HCT116 (cell line): ENCODE results near the gene PACRG. TPM values are rescaled to one million over a fixed set of nuclear protein-coding genes. Genes with fewer than 3 reads are reported as not detected.

Source experiments
- ATAC-seq: fragments of 200-7000 bp; cut with Tn5 transposase; 2 replicates; pipeline ENCODE4 v1.9.1; 2020; ENCODE audit warnings: mild to moderate bottlenecking, moderate library complexity
- BruUV-seq: library from RNA; stranded (reverse); fragments of 400-500 nt; replicated peaks from 2 replicates; lab custom pipeline; 2021; lab: Mats Ljungman, UMichigan
- CTCF ChIA-PET: fragments of 300-600 bp; sonication (Branson Sonifier 250); formaldehyde crosslinking; loops from one replicate; lab custom pipeline; 2021; ENCODE audit warnings: antibody characterized with exemption; lab: Charles Lee
- POLR2A ChIA-PET: fragments of 300-600, 350-600 bp; sonication (Branson Sonifier 250); formaldehyde crosslinking; loops from one replicate; lab custom pipeline; 2021; ENCODE audit warnings: antibody characterized with exemption; lab: Charles Lee
- RAD21 ChIA-PET, 2 experiments: fragments of 300-600 bp; sonication (Branson Sonifier 250); formaldehyde crosslinking; loops; one replicate each; lab custom pipeline; 2023; ENCODE audit warnings: low total read pairs in 2 of 2; ENCODE audit not compliant: uncharacterized antibody in 2 of 2, unreplicated experiment in 2 of 2, low non-redundant PET in 1 of 2; lab: Charles Lee
- DNase-seq: peaks from one replicate; pipeline ENCODE4 v3.0.0-alpha.2; 2010; ENCODE audit warnings: low read depth, low spot score
- H2AFZ ChIP-seq: fragments of 200-600 bp; shearing (Covaris generic), sonication (generic); 2 replicates; pipeline ENCODE4 v1.6.1; 2017; ENCODE audit warnings: low read depth, mixed run types, mixed read lengths, antibody characterized with exemption, low read length; ENCODE audit not compliant: poor library complexity, severe bottlenecking
- H3K27ac ChIP-seq: 2 replicates; pipeline ENCODE4 v1.5.1; 2012; ENCODE audit warnings: low read depth, low read length
- H3K27me3 ChIP-seq: fragments of 200-600 bp; sonication (generic); 2 replicates; pipeline ENCODE4 v1.6.1; 2016; ENCODE audit warnings: mixed run types, low read length, mixed read lengths; ENCODE audit not compliant: insufficient read depth
- H3K36me3 ChIP-seq, 2 experiments: fragments of 200-500 bp in 1 of 2; fragments of 200-600 bp in 1 of 2; sonication (Bioruptor generic) in 1 of 2; sonication (generic) in 1 of 2; 2 replicates each; pipeline versions ENCODE4 v1.5.1 to v1.6.1; 2014 to 2016; ENCODE audit warnings: low read length in 2 of 2, inconsistent platforms in 1 of 2, mixed read lengths in 1 of 2, mixed run types in 1 of 2; ENCODE audit not compliant: insufficient read depth in 2 of 2, control insufficient read depth in 1 of 2
- H3K4me1 ChIP-seq, 2 experiments: fragments of 200-600 bp in 1 of 2; sonication (generic) in 1 of 2; 2 replicates each; pipeline versions ENCODE4 v1.5.1 to v1.6.1; 2012 to 2017; ENCODE audit warnings: low read length in 2 of 2, inconsistent platforms in 1 of 2, mild to moderate bottlenecking in 1 of 2, mixed read lengths in 1 of 2, mixed run types in 1 of 2, moderate library complexity in 1 of 2; ENCODE audit not compliant: insufficient read depth in 2 of 2, control insufficient read depth in 1 of 2
- H3K4me2 ChIP-seq: fragments of 200-600 bp; sonication (generic); 2 replicates; pipeline ENCODE4 v1.6.1; 2017; ENCODE audit warnings: mixed run types, low read length, mixed read lengths
- H3K4me3 ChIP-seq, 2 experiments: fragments of 200-600 bp in 1 of 2; sonication (generic) in 1 of 2; replicated peaks in 1 of 2; 2 replicates each; pipeline ENCODE4 v1.5.1; 2011 to 2016; ENCODE audit warnings: low read length in 2 of 2, control low read depth in 1 of 2, low read depth in 1 of 2, mild to moderate bottlenecking in 1 of 2, mixed read lengths in 1 of 2, mixed run types in 1 of 2
- H3K79me2 ChIP-seq: fragments of 200-600 bp; sonication (generic); 2 replicates; pipeline ENCODE4 v1.6.1; 2017; ENCODE audit warnings: mild to moderate bottlenecking, mixed run types, low read length, moderate library complexity, mixed read lengths; ENCODE audit not compliant: insufficient read depth
- H3K9ac ChIP-seq: fragments of 200-600 bp; sonication (generic); 2 replicates; pipeline ENCODE4 v1.6.1; 2016; ENCODE audit warnings: low read length, mixed read lengths
- H3K9me2 ChIP-seq: fragments of 200-600 bp; sonication (generic), shearing (Covaris generic); 2 replicates; pipeline ENCODE4 v1.6.1; 2017; ENCODE audit warnings: mixed run types, mild to moderate bottlenecking, moderate library complexity; ENCODE audit not compliant: insufficient read depth
- H3K9me3 ChIP-seq, 2 experiments: fragments of 200-500 bp in 1 of 2; fragments of 200-600 bp in 1 of 2; sonication (Bioruptor generic) in 1 of 2; sonication (generic) in 1 of 2; 2 replicates each; pipeline ENCODE4 v1.6.1; 2014 to 2017; ENCODE audit warnings: low read length in 2 of 2, mixed read lengths in 2 of 2, inconsistent platforms in 1 of 2, low read depth in 1 of 2, mild to moderate bottlenecking in 1 of 2, mixed run types in 1 of 2, moderate library complexity in 1 of 2; ENCODE audit not compliant: control insufficient read depth in 1 of 2, insufficient read depth in 1 of 2
- H4K20me1 ChIP-seq: fragments of 200-600 bp; sonication (generic), shearing (Covaris generic); 2 replicates; pipeline ENCODE4 v1.6.1; 2017; ENCODE audit warnings: mixed run types, mild to moderate bottlenecking, moderate library complexity; ENCODE audit not compliant: insufficient read depth
- CEBPB ChIP-seq: IDR thresholded peaks from 2 replicates; pipeline ENCODE4 v1.6.1; 2012; ENCODE audit warnings: low read depth
- EGR1 ChIP-seq: IDR thresholded peaks from 2 replicates; pipeline ENCODE4 v1.6.1; 2012; ENCODE audit warnings: low read depth
- ELF1 ChIP-seq: IDR thresholded peaks from 2 replicates; pipeline ENCODE4 v1.6.1; 2012; ENCODE audit warnings: low read depth, borderline replicate concordance
- EZH2 ChIP-seq: fragments of 200-600 bp; sonication (generic); IDR thresholded peaks from 2 replicates; pipeline ENCODE4 v1.6.1; 2017; ENCODE audit warnings: antibody characterized with exemption, mixed run types
- FOSL1 ChIP-seq: IDR thresholded peaks from 2 replicates; pipeline ENCODE4 v1.6.1; 2012; ENCODE audit warnings: low read depth
- POLR2AphosphoS5 ChIP-seq: IDR thresholded peaks from 2 replicates; pipeline ENCODE4 v1.6.1; 2011; ENCODE audit warnings: mild to moderate bottlenecking, low read depth, low read length, moderate library complexity
- SIN3A ChIP-seq: IDR thresholded peaks from 2 replicates; pipeline ENCODE4 v1.6.1; 2012; ENCODE audit warnings: low read depth
- TCF7L2 ChIP-seq: IDR thresholded peaks from 2 replicates; pipeline ENCODE4 v1.7.0; 2011; ENCODE audit warnings: borderline replicate concordance, inconsistent platforms; ENCODE audit not compliant: insufficient read depth, insufficient read length; ENCODE audit errors: extremely low read depth
- YY1 ChIP-seq: IDR thresholded peaks from 2 replicates; pipeline ENCODE4 v1.6.1; 2011; ENCODE audit warnings: low read length, low read depth, moderate library complexity, mild to moderate bottlenecking; ENCODE audit not compliant: insufficient replicate concordance; ENCODE audit errors: extremely low read depth
- ZBTB33 ChIP-seq: IDR thresholded peaks from 2 replicates; pipeline ENCODE4 v1.6.1; 2011; ENCODE audit warnings: mild to moderate bottlenecking, low read length, moderate library complexity; ENCODE audit not compliant: insufficient replicate concordance; ENCODE audit errors: extremely low read depth
- intact Hi-C: fragments of 100-400 bp; cut with micrococcal nuclease; formaldehyde crosslinking; loops from 2 replicates; pipeline ENCODE4 v1.10.0; 2022
- total RNA-seq: library from RNA; stranded (reverse); gene quantifications from one replicate; pipeline ENCODE4 v1.2.1, GENCODE V29; 2021; ENCODE audit not compliant: unreplicated experiment

Gene PACRG
- total RNA-seq, 1 experiment from 2014 or later, result 0.71 TPM

- H3K4me2 ChIP-seq, result no peak overlapping the region
- no peaks in the 10 kb centered on the region; the same call in 1 of the 2 replicates for H4K20me1 ChIP-seq
- H3K4me1 ChIP-seq, result no peaks in the 10 kb centered on the region
- TF ChIP-seq ZBTB33 (no peak), YY1 (no peak), TCF7L2 (no peak), ELF1 (no peak), EGR1 (no peak), POLR2AphosphoS5 (no peak)
- POLR2A ChIA-PET, result no interaction called here
- H3K27ac ChIP-seq, result no peak overlapping the region
- CTCF ChIA-PET, result no interaction called here
- BruUV-seq, result no TSS peak
- no peak for DNase-seq
- H3K9me3 ChIP-seq, result peaks cover 0 to 3% of the 10 kb centered on the region in 2 experiments; a peak in 1 of 4 replicates
- H2AFZ ChIP-seq, result no peak overlapping the region
- H3K4me3 ChIP-seq, result no peak overlapping the region
- no peaks in the 10 kb centered on the region for H3K36me3 ChIP-seq
- intact Hi-C loops, result no loop called here
- no peaks in the 10 kb centered on the region for H3K27me3 ChIP-seq
- no peaks in the 10 kb centered on the region for H3K9me2 ChIP-seq
- H3K9ac ChIP-seq, result no peak overlapping the region
- H3K79me2 ChIP-seq, result no peaks in the 10 kb centered on the region
- RAD21 ChIA-PET, result no interaction called here
- ATAC-seq, result no peak
Measured at GRCh38 chr6:162951164-162951743, 223.5 kb downstream of the PACRG start.

- RAD21 ChIA-PET, result no interaction called here
- H3K9me3 ChIP-seq, result peaks cover 0 to 3% of the 10 kb centered on the region in 2 experiments; a peak in 1 of 4 replicates
- H3K27ac ChIP-seq, result no peak overlapping the region
- TF ChIP-seq FOSL1 (no peak), EZH2 (no peak), YY1 (no peak), CEBPB (no peak), SIN3A (no peak), ELF1 (no peak), POLR2AphosphoS5 (no peak)
- TF ChIP-seq, all 23 proteins: peak for 0
- H3K79me2 ChIP-seq, result no peaks in the 10 kb centered on the region
- H3K4me3 ChIP-seq, result no peak overlapping the region
- ATAC-seq (no peak), DNase-seq (no peak)
- intact Hi-C loops, result no loop called here
- H3K4me1 ChIP-seq, result no peaks in the 10 kb centered on the region
- CTCF ChIA-PET, result no interaction called here
- H4K20me1 ChIP-seq, result no peaks in the 10 kb centered on the region; the same call in 1 of the 2 replicates
- H3K9me2 ChIP-seq, result no peaks in the 10 kb centered on the region
- H2AFZ ChIP-seq, result no peak overlapping the region
- no peaks in the 10 kb centered on the region for H3K36me3 ChIP-seq
- POLR2A ChIA-PET, result no interaction called here
- no peak overlapping the region for H3K4me2 ChIP-seq
- H3K9ac ChIP-seq, result no peak overlapping the region
- H3K27me3 ChIP-seq, result no peaks in the 10 kb centered on the region
- no TSS peak for BruUV-seq
Measured at GRCh38 chr6:162952423-162952822, 224.6 kb downstream of the PACRG start.
